Hepatocyte (in vitro differentiated cells): ENCODE data around the gene NXPE3.

ENCODE experiments used
- CTCF ChIP-seq: fragments of 200-600 bp; sonication (generic); IDR thresholded peaks from 2 replicates; pipeline ENCODE4 v1.5.1; 2016; ENCODE audit warnings: antibody characterized with exemption, mild to moderate bottlenecking; ENCODE audit not compliant: poor library complexity
- EZH2 ChIP-seq: fragments of 200-600 bp; sonication (generic); IDR thresholded peaks from 2 replicates; pipeline ENCODE4 v1.6.1; 2016; ENCODE audit warnings: antibody characterized with exemption, mild to moderate bottlenecking, borderline replicate concordance
- EZH2phosphoT487 ChIP-seq: fragments of 200-600 bp; sonication (generic); IDR thresholded peaks from one replicate; pipeline ENCODE4 v1.6.1; 2018; ENCODE audit warnings: antibody characterized with exemption, mild to moderate bottlenecking, low read depth, moderate library complexity; ENCODE audit not compliant: unreplicated experiment, severe bottlenecking

- TF ChIP-seq EZH2phosphoT487 (no peak), CTCF (no peak), EZH2 (no peak)
Measured at GRCh38 chr3:101778385-101779046, 495 bp upstream of the NXPE3 start.
